HG03571 (cell line): Measurements from ENCODE around the gene TUBB4B.
"Not testable (repeated sequence)": the region's sequence is repeated elsewhere in the genome, so short reads cannot be mapped to it uniquely, and the experiment has no call there.

ENCODE experiments used
- ATAC-seq: cut with Tn5 transposase; IDR thresholded peaks from one replicate; pipeline ENCODE4 v1.9.1; 2021; ENCODE audit not compliant: unreplicated experiment

Gene TUBB4B

DNA sequence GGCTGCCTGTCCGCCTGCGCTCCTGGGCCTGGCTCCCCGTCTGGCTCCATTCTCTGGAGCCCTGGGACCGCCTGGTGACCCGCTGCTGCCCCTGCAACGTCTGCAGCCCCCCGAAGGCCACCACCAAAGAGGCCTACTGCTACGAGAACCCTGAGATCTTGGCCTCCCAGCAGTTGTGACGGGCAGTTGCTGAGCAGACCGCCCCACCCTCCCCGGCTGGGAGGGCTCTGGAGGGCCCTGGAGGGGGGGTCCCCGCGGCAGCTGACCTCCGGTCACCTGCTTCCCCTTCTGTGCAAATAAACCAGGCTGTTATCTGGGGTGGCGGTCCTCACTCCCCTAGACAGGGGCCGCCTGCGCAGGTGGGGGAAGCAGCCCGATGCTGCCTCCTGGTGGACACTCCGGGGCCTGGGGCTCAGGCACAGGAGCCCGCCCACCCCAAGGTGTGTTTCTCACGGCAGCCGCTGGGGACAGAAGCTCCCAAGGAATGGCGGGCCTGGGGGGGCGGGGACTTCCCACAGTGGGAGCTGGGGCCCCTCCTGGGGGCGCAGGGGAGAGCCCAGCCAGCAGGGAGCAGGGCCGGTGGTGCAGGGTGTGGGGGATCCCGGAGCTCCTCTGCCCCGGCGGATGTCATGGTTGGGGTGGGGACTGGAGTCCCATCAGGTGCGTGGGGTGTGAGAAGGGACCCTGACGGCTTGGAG lies 4.7 kb upstream of the TUBB4B start:
- ATAC-seq: no peak

DNA sequence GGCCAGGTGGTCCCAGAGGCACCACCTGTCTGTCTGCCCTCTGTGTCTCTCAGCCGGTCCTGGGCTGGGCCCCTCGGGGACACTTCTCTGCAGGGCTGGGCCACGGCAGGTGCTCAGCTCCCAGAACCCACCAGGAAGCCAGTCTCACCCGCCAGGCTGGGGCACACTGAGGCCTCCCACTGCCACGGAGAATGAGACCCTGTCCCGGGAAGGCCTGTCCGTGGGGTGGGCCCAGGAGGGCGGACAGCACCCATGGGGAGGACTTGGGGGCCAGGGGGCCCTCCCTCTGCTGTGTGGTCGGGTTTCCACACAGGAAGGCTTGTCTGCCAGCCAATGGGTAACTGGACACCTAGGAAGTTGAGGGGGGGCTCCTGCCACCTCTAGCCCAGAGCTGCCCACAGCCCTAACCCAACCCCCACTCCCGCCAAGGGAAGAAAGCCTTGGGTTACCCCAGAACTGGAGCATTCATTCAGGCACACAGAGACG lies 4.1 kb upstream of the TUBB4B start:
- ATAC-seq: no peak

DNA sequence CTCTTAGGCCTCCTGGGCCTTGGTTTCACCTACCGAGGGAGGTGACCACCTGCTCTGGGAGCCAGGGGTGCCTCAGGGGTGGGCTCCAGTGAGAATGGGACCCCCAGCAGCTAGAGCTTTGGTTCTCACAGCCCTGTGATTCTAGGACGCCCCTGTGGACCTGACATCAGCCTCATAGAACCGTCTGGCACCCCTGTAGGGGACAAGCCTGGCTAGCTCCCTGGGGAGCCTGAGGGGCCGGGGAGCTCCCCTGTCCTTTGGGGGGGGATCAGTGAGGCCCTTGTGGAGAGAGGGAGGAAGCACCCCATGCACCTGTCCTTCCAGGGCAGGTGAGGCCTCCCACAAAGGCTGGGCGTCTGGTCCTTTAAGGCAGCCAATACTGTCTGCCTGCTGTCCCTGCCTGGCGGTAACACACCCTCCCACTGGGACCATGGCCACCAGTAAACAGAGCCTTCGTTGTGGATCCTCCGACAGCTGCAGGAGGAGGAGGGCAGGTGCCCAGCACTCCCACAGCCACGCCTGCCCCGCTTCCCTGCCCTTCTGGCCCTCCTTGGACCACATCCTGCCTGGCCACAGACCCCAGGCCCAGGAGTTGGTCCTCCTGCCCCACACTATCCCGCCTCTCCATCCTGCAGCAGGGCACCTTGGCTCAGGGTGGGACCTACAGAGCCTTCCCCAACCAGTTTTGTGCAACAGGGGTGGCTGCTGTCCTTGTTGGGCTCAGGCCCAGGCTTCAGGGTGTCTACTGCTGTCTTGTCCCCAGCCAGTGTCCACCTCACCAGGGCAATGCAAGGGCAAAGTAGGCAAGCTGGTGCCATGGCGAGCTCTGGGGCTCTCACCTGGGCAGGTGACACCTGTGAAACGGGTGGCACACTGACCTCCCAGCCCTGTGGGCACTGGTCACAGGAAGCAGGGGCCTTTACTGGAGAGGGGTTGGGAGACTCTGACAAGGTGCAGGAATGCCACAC lies 3.0 kb upstream of the TUBB4B start:
- ATAC-seq: no peak

DNA sequence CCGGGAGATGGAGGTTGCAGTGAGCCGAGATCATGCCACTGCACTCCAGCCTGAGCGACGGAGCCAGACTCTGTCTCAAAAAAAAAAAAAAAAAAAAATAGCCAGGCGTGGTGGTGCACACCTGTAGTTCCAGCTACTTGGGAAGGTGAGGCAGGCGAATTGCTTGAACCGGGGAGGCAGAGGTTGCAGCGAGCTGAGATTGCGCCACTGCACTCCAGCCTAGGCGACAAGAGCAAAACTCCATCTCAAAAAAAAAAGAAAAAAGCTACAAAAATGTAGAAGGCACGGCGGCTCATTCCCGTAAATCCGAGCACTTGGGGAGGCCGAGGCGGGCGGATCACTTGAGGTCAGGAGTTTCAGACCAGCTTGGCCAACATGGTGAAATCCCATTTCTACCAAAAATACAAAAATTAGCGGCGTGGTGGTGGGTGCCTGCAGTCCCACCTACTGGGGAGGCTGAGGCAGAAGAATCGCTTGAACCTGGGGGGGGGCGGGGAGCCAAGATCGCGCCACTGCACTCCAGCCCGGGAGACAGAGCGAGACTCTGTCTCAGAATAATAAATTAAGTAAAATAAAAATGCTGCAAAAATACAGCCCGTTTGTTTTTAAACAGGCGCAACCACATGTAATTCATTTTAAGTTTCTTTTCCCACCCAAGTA lies 1.4 kb upstream of the TUBB4B start:
- not testable (repeated sequence) for ATAC-seq

DNA sequence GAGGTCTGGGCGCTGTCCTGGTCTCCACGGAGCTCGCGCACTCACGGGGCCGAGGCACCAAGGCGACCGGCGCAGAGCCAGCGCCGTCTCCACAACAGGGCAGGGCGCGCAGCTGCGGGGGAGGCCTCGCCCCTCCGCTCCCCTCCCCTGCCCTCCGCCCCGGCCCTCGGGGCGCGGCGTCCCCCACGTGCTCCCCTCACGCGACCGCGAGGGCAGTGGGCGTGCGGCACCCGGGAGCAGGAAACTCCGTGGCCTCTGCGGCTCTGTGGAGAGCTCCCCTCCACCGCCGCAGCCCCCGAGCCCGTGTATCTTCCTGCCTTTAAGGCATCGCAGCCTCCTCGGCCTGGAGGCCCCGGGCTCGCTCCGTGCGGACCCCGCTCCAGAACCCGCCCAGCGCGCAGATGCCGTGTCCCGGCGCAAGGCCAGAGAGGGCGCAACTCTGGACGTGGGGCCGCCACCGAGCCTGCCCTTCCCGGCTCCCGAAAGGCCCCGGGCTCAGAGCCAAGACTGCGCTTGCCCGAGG lies 708 bp upstream of the TUBB4B start:
- ATAC-seq: peak; percentile 27

DNA sequence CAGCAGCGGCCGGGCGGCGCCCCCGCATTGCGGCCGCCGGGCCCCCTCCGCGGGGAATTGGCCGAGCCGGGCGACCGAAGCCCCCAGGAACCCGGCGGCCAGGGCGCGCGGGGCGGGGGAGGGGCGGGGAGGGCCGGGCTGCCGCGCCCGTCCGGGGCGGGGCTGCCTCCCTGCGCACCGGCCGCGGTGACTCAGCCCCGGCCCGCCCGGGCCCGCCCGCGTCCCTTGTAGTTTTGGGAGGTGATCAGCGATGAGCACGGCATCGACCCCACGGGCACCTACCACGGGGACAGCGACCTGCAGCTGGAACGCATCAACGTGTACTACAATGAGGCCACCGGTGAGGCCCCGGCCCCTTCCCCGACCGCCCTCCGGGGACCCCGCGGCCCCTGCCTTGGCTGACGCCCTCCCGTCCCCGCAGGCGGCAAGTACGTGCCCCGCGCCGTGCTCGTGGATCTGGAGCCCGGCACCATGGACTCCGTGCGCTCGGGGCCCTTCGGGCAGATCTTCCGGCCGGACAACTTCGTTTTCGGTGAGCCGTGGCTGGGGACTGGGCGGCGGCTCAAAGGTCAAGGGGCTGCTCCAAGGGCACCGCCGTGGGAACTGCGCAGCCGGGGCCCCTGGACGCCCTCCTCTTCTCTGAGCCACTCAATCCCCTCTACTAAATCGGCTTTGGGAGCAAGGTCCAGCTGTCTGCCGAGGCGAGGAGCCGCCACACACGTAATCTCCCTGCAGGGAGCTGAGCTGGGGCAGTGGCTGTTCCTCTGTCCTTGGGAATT lies 592 bp downstream of the TUBB4B start:
- ATAC-seq: peak; percentile 0

DNA sequence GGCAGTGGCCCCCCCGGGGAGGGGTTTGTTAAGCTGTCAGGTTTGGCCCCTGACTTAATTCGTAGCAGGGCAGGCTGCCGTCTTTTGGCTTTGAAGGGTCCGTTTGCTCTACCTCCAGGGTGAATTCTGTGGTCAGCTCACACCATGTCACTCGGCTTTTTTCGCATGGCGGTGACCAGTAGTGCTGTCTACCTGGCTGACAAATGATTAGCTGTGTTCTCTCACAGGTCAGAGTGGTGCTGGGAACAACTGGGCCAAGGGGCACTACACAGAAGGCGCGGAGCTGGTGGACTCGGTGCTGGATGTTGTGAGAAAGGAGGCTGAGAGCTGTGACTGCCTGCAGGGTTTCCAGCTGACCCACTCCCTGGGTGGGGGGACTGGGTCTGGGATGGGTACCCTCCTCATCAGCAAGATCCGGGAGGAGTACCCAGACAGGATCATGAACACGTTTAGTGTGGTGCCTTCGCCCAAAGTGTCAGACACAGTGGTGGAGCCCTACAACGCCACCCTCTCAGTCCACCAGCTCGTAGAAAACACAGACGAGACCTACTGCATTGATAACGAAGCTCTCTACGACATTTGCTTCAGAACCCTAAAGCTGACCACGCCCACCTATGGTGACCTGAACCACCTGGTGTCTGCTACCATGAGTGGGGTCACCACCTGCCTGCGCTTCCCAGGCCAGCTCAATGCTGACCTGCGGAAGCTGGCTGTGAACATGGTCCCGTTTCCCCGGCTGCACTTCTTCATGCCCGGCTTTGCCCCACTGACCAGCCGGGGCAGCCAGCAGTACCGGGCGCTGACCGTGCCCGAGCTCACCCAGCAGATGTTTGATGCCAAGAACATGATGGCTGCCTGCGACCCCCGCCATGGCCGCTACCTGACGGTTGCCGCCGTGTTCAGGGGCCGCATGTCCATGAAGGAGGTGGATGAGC lies 1.4 kb downstream of the TUBB4B start:
- ATAC-seq: no peak

DNA sequence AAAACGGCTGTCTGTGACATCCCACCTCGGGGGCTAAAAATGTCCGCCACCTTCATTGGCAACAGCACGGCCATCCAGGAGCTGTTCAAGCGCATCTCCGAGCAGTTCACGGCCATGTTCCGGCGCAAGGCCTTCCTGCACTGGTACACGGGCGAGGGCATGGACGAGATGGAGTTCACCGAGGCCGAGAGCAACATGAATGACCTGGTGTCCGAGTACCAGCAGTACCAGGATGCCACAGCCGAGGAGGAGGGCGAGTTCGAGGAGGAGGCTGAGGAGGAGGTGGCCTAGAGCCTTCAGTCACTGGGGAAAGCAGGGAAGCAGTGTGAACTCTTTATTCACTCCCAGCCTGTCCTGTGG lies 2.2 kb downstream of the TUBB4B start:
- ATAC-seq: not testable (repeated sequence)

DNA sequence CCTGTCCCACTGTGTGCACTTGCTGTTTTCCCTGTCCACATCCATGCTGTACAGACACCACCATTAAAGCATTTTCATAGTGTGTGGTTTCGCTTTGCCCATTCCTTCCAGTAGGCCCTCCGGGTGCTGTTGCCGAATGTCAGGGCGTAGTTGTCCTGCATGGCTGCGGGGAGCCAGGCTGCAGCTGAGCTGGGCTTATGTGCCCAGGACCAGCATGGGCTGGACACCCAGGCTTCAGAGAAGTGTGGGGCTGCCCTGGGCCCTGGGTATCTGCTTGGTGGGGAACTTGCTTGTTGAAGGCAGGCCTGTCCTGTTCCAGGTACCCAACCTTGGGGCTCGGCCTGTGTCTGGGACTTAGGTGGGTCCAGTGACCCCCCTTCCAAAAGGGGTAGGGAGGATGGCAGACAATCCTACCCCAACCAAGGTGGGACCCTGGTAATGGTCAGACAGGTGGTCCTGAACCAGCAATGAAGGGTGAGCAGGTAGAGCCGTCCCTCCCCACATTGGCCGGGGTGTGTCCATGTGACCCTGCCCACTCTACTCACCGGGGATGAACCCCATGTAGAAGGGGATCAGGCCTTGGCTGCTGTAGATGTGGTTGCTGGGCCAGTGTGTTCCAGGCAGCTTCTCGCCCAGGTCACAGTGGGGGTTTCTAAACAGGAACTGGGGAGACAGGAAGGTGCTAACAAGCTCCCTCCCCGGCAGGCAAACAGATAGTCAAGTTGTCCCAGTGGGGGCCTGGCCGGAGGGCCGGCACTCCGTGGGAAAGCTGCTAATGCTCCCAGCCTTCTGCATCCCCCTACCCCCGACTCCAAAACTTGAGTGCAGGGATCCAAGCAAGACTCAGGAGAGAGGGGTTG lies 2.8 kb downstream of the TUBB4B start:
- no peak for ATAC-seq

DNA sequence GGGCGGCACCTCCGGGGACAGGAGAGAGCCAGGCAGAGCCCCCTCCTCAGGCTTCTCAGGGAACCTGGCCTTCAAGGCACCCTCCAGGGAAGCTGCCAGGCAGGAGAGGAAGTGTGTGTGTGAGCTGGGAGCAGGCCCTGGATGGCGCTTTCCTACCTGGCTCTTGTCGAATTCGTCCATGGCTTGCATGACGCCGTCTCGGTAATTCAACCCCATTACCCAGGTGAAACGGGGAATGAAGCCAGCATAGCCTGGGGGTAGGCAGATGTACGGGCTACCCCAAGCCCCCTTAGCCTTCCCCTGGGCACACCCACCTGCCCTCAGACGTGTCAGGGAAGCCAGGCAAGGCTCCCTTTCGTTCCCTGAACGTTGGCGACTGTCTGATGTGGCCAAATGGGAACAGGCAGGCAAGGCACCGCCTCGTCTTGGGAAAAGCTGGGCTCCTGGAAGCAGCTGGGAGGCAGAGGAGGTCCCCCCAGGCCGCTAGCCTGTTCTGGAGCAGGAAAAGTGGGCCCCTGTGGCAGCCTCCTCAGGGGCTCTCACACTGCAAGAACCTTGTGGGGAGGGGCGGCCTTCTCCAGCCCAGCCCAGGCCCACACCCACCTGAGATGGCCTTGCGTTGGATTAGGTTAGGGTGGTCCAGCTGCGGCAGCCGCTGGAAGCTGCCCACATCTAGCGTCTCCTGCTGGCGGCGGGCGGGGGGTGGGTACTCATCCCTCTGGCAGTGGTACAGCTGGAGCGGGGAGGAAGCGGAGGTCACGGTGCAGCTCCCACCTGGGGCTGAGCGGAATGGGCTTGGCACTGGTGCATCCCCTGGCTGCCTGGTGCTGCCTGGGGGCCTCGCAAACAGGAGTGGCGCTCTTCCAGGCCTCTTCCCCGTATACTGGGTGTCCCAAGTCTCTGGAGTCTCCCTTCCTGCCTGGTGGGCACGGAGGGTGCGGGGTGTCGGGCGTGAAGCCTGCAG lies 3.7 kb downstream of the TUBB4B start:
- no peak for ATAC-seq

DNA sequence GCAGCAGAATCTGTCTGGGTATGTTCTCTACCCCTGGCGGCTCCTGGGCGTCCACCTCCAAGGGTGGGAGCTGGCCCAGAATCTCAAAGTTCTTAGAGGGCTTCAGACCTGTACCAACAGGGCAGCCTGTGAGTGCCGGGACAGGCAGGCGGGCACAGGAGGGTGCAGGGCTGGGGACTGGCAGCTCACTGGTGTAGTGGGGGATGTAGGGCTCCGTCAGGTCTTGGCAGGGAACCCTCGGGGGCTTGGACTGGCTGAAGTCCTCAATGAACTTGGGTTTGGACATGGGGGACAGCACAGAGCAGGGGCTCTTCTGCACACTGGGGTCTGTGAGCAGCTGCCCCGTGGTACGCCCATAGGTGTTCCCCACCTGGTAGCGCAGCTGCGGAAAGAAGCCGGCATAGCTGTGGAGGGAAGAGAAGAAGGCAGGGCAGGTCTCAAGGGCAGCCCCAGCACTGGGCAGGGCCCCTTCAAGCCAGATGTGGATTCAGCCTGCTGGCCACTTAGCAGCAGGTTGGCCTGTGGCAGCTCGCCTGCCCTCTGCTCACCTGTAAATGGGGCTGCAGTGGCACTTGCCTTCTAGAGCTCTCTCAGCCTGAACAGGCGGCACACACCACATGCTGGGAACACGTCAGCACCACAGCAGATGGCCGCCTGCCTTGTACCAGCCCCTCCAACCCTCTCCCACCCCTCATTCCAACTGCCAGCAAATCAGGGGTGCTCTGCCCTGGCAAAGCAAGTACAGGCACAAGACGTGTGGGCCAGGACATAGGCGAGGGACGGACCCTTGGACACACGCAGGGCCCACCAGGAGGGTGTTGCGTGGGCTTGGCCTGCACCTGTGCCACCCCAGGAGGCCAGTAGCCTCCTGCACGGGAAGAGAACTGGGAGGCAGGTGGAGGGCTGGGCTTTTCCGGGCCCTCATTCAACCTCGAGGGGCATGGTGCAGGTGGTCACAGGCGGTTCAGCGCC lies 4.6 kb downstream of the TUBB4B start:
- ATAC-seq: no peak

DNA sequence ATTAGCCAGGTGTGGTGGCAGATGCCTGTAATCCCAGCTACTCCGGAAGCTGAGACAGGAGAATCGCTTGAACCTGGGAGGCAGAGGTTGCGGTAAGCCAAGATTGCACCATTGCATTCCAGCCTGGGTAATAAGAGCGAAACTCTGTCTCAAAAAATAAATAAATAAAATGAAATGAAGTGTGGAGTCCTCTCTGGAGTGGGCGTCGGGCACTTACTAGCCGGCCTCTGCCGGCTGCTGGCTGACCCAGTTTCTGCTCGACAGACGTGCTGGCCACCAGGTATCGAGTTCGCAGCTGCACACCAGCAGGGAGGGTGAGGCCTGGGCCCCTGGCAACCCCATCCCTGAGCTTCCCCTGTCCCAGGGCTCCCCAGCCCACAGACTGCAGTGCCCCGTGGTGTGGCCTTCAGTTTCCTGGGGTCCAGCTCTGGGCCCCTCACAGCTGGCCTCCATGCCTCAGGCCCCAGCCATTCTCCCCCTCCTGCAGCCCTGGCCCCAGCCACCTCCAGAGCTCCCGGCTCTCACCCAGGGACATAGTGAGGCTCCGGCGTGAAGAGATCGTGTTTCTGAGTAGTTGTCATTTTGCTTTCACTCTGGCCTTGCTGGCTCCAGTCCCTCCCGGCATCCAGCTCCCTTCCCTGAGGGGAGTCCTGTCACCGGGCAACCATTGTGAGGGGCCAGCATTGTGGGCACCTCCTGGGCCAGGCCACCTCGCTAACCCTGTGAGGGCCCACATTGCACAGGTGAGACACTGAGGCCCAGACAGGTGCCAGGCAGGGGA lies 6.2 kb downstream of the TUBB4B start:
- no peak for ATAC-seq

DNA sequence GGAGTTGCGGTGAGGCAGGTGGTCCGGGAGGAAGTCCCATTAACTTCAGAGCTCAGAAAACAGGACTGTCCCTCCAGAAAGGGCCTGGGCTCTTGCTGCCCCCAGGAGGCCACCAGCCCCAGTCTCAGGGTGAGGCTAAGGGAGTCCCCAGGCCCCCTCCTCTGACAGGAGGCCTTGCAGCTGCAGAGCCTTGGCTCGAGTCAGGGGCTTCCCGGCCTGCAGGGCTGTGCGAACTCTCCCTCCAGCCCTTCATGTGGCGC lies 6.8 kb downstream of the TUBB4B start:
- ATAC-seq: no peak

DNA sequence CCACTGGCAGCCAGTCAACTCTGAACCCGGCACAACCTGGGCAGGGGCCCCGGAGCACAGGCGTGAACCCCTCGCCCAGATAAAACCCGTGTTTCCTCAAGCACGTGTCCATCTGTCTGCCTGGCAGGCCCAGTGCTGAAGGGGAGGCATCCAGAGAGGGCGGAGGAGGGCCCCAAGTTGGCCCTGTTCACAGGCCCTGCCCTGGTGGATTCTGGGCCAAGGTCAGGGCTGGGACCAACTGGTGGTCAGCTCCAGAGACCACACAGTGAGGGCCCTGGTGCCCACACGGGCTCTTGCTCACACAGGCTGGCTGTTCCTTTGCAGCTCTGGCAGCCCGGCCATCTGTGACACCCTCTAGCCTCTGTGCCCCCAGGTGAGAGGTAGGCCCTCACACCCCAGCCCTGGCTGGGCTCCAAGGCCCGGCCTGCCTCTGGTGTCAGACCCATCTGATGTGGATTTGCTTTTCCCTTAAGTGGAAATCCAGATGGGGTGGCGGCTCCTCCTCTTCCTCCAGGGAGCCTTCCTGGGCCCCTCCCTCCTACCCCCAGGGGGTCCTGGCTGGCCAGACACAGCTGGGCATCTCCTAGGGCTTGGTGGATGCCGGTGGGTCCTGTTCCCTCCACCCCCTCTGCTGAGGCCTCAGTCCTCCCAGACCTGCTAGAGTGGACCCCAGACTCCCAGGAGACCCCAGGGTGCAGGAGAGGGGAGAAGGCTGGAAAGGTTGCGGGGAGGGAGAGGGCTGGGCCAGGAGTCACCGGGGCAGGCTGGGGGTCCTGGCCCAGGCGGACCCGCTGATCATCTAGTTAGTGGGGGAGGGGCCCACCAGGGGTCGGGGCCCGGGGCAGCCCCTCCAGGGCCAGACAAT lies 9.5 kb downstream of the TUBB4B start:
- no peak for ATAC-seq

DNA sequence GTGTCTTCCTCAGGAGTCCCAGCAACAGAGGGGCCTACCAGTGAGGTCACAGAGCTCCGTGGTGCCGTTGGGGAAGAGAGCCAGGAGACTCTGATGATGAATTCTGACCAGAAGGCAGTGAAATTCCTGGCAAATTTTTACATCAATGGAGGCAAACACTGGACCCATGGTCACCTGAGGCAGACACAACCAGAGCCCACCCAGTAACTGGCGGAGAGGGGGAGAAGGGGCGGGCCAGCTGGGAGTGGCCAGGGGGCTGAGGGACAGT lies 10.0 kb downstream of the TUBB4B start, which contains the start of gene STPG3:
TSS of gene STPG3 (plus strand) at position 93 of the 268 bp plus-strand sequence. CDS start at position 94, 1 bp downstream.
- no peak for ATAC-seq
